Gastroesophageal sphincter (tissue), 3 donors: ENCODE measurements around the gene TRPM6.

Source experiments
- CTCF ChIP-seq, 4 experiments: fragments of 200-600 bp in 2 of 4; fragments of 450-650 bp in 2 of 4; sonication (generic) in 1 of 4; IDR thresholded peaks; one replicate each; pipeline ENCODE4 v1.5.1; 2017 to 2019; ENCODE audit warnings: antibody characterized with exemption in 4 of 4, mild to moderate bottlenecking in 2 of 4, moderate library complexity in 2 of 4
- EP300 ChIP-seq: sonication (generic); formaldehyde crosslinking; IDR thresholded peaks from one replicate; pipeline ENCODE4 v1.6.1; 2017; ENCODE audit warnings: antibody characterized with exemption, mild to moderate bottlenecking
- POLR2A ChIP-seq, 2 donors: fragments of 450-650 bp; IDR thresholded peaks; one replicate each; pipeline ENCODE4 v1.6.1; 2017; ENCODE audit warnings: antibody characterized with exemption in 2 of 2, mild to moderate bottlenecking in 2 of 2, moderate library complexity in 1 of 2

GRCh38 chr9:74810200-74810599, 77.5 kb downstream of the TRPM6 start:
- TF ChIP-seq CTCF (IDR thresholded peaks at IDR 0.05) (no peak), POLR2A (IDR thresholded peaks at IDR 0.05) (no peak), EP300 (no peak)
